ENCODE results near the gene DUS3L.

DNA sequence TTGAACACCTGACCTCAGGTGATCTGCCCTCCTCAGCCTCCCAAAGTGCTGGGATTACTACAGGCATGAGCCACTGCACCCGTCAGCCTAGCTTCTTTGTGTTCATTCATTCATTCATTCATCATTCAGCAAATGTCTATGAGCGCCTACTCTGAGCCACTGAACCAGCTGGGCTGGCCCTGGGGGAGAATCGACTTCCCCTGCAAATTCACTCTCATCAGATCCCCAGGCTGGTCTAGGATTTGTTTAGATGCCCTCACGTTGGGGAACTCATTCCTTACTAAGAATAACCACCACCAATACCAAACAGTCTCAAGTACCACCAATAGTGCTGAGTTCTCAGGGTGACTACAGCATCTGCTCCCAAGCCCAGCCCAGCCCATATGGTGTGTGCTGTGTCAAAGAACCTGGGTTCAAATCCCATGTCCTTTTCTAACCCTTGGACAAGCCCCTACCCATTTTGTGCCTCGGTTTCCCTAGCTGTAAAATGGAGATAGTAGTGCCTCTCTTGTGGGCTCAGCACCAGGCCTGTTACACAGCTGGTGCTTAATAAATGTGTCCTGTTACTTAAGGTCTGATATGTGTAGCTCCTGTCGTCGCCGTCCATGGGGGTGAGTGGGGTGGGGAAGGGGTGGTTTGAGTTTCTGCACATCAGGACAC lies 30.7 kb upstream of the DUS3L start:
- no peak for TF ChIP-seq POLR2AphosphoS5 (IDR thresholded peaks at IDR 0.05)
- TF ChIP-seq POLR2A (IDR thresholded peaks at IDR 0.05): no peak
- TF ChIP-seq, protein P1, sequence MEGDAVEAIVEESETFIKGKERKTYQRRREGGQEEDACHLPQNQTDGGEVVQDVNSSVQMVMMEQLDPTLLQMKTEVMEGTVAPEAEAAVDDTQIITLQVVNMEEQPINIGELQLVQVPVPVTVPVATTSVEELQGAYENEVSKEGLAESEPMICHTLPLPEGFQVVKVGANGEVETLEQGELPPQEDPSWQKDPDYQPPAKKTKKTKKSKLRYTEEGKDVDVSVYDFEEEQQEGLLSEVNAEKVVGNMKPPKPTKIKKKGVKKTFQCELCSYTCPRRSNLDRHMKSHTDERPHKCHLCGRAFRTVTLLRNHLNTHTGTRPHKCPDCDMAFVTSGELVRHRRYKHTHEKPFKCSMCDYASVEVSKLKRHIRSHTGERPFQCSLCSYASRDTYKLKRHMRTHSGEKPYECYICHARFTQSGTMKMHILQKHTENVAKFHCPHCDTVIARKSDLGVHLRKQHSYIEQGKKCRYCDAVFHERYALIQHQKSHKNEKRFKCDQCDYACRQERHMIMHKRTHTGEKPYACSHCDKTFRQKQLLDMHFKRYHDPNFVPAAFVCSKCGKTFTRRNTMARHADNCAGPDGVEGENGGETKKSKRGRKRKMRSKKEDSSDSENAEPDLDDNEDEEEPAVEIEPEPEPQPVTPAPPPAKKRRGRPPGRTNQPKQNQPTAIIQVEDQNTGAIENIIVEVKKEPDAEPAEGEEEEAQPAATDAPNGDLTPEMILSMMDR (IDR thresholded peaks at IDR 0.05): no peak
- TF ChIP-seq EP300 (IDR thresholded peaks at IDR 0.05): no peak
